GM23338 (cell line): ENCODE results near the gene PARP11. TPM values are rescaled to one million over a fixed set of nuclear protein-coding genes. Genes with fewer than 3 reads are reported as not detected.

Experiments
- ATAC-seq: fragments of 200-7000 bp; cut with Tn5 transposase; 3 replicates; pipeline ENCODE4 v1.9.1; 2020
- DNase-seq: peaks from one replicate; pipeline ENCODE4 v3.0.0-alpha.2; 2015; ENCODE audit warnings: low spot score
- H2AFZ ChIP-seq: fragments of 200-600 bp; sonication (generic); 2 replicates; pipeline ENCODE4 v1.8.0; 2016; ENCODE audit warnings: antibody characterized with exemption, mild to moderate bottlenecking, moderate library complexity
- H3F3A ChIP-seq: fragments of 200-600 bp; sonication (generic); replicated peaks from 2 replicates; pipeline ENCODE4 v1.8.0; 2017; ENCODE audit warnings: antibody characterized with exemption, mixed run types, low read depth
- H3K27ac ChIP-seq: fragments of 200-600 bp; sonication (generic); 2 replicates; pipeline ENCODE4 v1.6.1; 2016; ENCODE audit warnings: low read depth
- H3K27me3 ChIP-seq: fragments of 200-600 bp; sonication (generic); 2 replicates; pipeline ENCODE4 v1.8.0; 2016; ENCODE audit warnings: mild to moderate bottlenecking, mixed run types, moderate library complexity; ENCODE audit not compliant: insufficient read depth
- H3K36me3 ChIP-seq: fragments of 200-600 bp; sonication (generic); 2 replicates; pipeline ENCODE4 v1.8.0; 2016; ENCODE audit warnings: mild to moderate bottlenecking; ENCODE audit not compliant: insufficient read depth
- H3K4me1 ChIP-seq: fragments of 200-600 bp; sonication (generic); 2 replicates; pipeline ENCODE4 v1.8.0; 2016; ENCODE audit warnings: mild to moderate bottlenecking, moderate library complexity; ENCODE audit not compliant: insufficient read depth
- H3K4me2 ChIP-seq: fragments of 200-600 bp; sonication (generic); 2 replicates; pipeline ENCODE4 v1.7.1; 2017; ENCODE audit warnings: mixed run types
- H3K4me3 ChIP-seq: fragments of 200-600 bp; sonication (generic); 2 replicates; pipeline ENCODE4 v1.6.1; 2016; ENCODE audit warnings: mixed run types
- H3K79me2 ChIP-seq: fragments of 200-600 bp; sonication (generic); replicated peaks from 2 replicates; pipeline ENCODE4 v1.8.0; 2017; ENCODE audit warnings: mild to moderate bottlenecking; ENCODE audit not compliant: insufficient read depth
- H3K9me2 ChIP-seq: fragments of 200-600 bp; sonication (generic); 2 replicates; pipeline ENCODE4 v1.8.0; 2017; ENCODE audit not compliant: insufficient read depth
- H4K20me1 ChIP-seq: fragments of 200-600 bp; sonication (generic); replicated peaks from 2 replicates; pipeline ENCODE4 v1.8.0; 2017; ENCODE audit warnings: mild to moderate bottlenecking; ENCODE audit not compliant: insufficient read depth
- H3K27ac Mint-ChIP-seq: 2 replicates; pipeline ENCODE4 v1.8.0; 2020; ENCODE audit warnings: inconsistent platforms, mild to moderate bottlenecking, moderate library complexity, mixed read lengths
- H3K27me3 Mint-ChIP-seq: 3 replicates; pipeline ENCODE4 v1.8.0; 2022; ENCODE audit warnings: low read depth, mild to moderate bottlenecking, moderate library complexity, mixed read lengths, inconsistent platforms; ENCODE audit not compliant: insufficient read depth, poor library complexity
- H3K36me3 Mint-ChIP-seq: 3 replicates; pipeline ENCODE4 v1.8.0; 2021; ENCODE audit warnings: low read depth, mild to moderate bottlenecking, inconsistent platforms, moderate library complexity, mixed read lengths
- H3K4me1 Mint-ChIP-seq: 3 replicates; pipeline ENCODE4 v1.8.0; 2020; ENCODE audit warnings: mild to moderate bottlenecking, inconsistent platforms, mixed read lengths
- H3K4me3 Mint-ChIP-seq: 3 replicates; pipeline ENCODE4 v1.8.0; 2021; ENCODE audit warnings: moderate library complexity, mild to moderate bottlenecking, inconsistent platforms, mixed read lengths
- H3K9me3 Mint-ChIP-seq: 3 replicates; pipeline ENCODE4 v1.8.0; 2020; ENCODE audit warnings: moderate library complexity, mild to moderate bottlenecking, inconsistent platforms, mixed read lengths
- CREB1 ChIP-seq: fragments of 250-450 bp; sonication (Bioruptor Pico); IDR thresholded peaks from 2 replicates; pipeline ENCODE4 v1.5.0; 2020; ENCODE audit warnings: low read depth, mild to moderate bottlenecking, moderate library complexity
- JUNB ChIP-seq: IDR thresholded peaks from one replicate; pipeline ENCODE4 v1.6.1; 2016; ENCODE audit warnings: antibody characterized with exemption; ENCODE audit not compliant: unreplicated experiment
- POLR2AphosphoS5 ChIP-seq: IDR thresholded peaks from 2 replicates; pipeline ENCODE4 v1.6.1; 2016; ENCODE audit warnings: antibody characterized with exemption, low read depth
- STAT1 ChIP-seq: IDR thresholded peaks from one replicate; pipeline ENCODE4 v1.6.1; 2016; ENCODE audit warnings: antibody characterized with exemption; ENCODE audit not compliant: unreplicated experiment
- ZNF114 ChIP-seq: fragments of 250-450 bp; sonication (Bioruptor Pico); IDR thresholded peaks from 2 replicates; pipeline ENCODE4 v1.5.0; 2020; ENCODE audit warnings: mild to moderate bottlenecking, moderate library complexity
- ZNF331 ChIP-seq: fragments of 250-450 bp; sonication (Bioruptor Pico); IDR thresholded peaks from 2 replicates; pipeline ENCODE4 v1.5.0; 2020; ENCODE audit warnings: low read depth, mild to moderate bottlenecking, moderate library complexity
- polyA plus RNA-seq: library from polyadenylated mRNA; unstranded; fragments of >200 nt; fragmentation: Nextera tagmentation; extraction: Ambion mirVana; gene quantifications from 2 replicates; pipeline ENCODE4 v1.2.1, GENCODE V29; 2016
- total RNA-seq: library from RNA; depleted of rRNA; stranded (reverse); fragments of >200 nt; shearing (Covaris generic); gene quantifications from 2 replicates; pipeline ENCODE4 v1.2.3, GENCODE V29; 2014
- TF ChIP-seq, protein P1 (sequence below): IDR thresholded peaks from one replicate; pipeline ENCODE4 v1.6.1; 2018; ENCODE audit warnings: antibody characterized with exemption; ENCODE audit not compliant: unreplicated experiment
- TF ChIP-seq, protein P2 (sequence below), 2 experiments: fragments of 200-600 bp in 1 of 2; sonication (generic) in 1 of 2; conservative IDR thresholded peaks; 2 replicates each; pipeline versions ENCODE4 v1.5.1 to v1.6.1; 2016 to 2017; ENCODE audit warnings: antibody characterized with exemption in 2 of 2, low read depth in 2 of 2, mild to moderate bottlenecking in 2 of 2, moderate library complexity in 1 of 2

The PARP11 gene
- total and polyA plus RNA-seq, 2 experiments from 2014 or later, result 4.8 to 11.5 TPM

DNA sequence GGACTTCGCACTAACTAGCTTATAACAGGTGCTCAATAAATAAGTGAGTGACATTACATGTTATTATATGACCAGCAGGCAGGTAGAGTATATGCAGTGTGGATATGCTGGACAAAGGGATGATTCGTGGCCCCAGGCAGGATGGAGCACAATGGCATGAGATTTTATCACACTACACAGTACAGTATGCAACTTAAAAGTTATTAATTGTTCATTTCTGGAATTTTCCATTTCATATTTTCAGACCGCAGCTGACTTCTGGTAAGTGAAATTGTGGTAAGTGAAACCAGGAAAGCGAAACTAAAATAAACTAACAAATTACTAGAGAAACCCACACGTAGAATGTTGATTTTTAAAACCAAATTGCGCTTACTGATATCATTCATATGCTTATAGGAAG, 3.3 kb downstream of the PARP11 start:
- H3K4me2 ChIP-seq, result no peak overlapping the region
- DNase-seq (no peak), ATAC-seq (no peak)
- H3K4me1 Mint-ChIP-seq, result peaks cover 9% of the 10 kb centered on the region
- H3K4me3 ChIP-seq, result no peak overlapping the region
- peaks cover 10% of the 10 kb centered on the region for H3K36me3 Mint-ChIP-seq
- no peak for TF ChIP-seq ZNF114 (CRISPR knock-in tag)
- TF ChIP-seq CREB1 (CRISPR knock-in tag), result no peak
- TF ChIP-seq ZNF331 (CRISPR knock-in tag), result no peak
- TF ChIP-seq, protein P1, sequence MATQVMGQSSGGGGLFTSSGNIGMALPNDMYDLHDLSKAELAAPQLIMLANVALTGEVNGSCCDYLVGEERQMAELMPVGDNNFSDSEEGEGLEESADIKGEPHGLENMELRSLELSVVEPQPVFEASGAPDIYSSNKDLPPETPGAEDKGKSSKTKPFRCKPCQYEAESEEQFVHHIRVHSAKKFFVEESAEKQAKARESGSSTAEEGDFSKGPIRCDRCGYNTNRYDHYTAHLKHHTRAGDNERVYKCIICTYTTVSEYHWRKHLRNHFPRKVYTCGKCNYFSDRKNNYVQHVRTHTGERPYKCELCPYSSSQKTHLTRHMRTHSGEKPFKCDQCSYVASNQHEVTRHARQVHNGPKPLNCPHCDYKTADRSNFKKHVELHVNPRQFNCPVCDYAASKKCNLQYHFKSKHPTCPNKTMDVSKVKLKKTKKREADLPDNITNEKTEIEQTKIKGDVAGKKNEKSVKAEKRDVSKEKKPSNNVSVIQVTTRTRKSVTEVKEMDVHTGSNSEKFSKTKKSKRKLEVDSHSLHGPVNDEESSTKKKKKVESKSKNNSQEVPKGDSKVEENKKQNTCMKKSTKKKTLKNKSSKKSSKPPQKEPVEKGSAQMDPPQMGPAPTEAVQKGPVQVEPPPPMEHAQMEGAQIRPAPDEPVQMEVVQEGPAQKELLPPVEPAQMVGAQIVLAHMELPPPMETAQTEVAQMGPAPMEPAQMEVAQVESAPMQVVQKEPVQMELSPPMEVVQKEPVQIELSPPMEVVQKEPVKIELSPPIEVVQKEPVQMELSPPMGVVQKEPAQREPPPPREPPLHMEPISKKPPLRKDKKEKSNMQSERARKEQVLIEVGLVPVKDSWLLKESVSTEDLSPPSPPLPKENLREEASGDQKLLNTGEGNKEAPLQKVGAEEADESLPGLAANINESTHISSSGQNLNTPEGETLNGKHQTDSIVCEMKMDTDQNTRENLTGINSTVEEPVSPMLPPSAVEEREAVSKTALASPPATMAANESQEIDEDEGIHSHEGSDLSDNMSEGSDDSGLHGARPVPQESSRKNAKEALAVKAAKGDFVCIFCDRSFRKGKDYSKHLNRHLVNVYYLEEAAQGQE, result no peak
- H3K27me3 Mint-ChIP-seq, result no peaks in the 10 kb centered on the region
- no peaks in the 10 kb centered on the region for H3K27me3 ChIP-seq
- peaks cover 10% of the 10 kb centered on the region for H3K9me3 Mint-ChIP-seq
- peaks cover 7% of the 10 kb centered on the region; the same call in 1 of the 2 replicates for H3K9me2 ChIP-seq
- H3K27ac ChIP-seq, result no peak overlapping the region
- H3K27ac Mint-ChIP-seq, result no peak overlapping the region
- no peaks in the 10 kb centered on the region for H4K20me1 ChIP-seq
- H3K4me1 ChIP-seq, result peaks cover 8% of the 10 kb centered on the region; the same call in 1 of the 2 replicates
- H3K36me3 ChIP-seq, result 0 out of 2 replicates have a peak, but pooled peaks cover 3% of the 10 kb centered on the region
- H3K4me3 Mint-ChIP-seq, result no peak overlapping the region
- no peak overlapping the region for H2AFZ ChIP-seq
- H3K79me2 ChIP-seq, result peaks cover 52% of the 10 kb centered on the region
- no peaks in the 10 kb centered on the region for H3F3A ChIP-seq

GRCh38 chr12:3869433-3869832, 3.8 kb downstream of the PARP11 start:
- H3K9me2 ChIP-seq, result peaks cover 3% of the 10 kb centered on the region; the same call in 1 of the 2 replicates
- peaks cover 10% of the 10 kb centered on the region for H3K9me3 Mint-ChIP-seq

More at GRCh38 chr12:3869433-3869832, 3.8 kb downstream of the PARP11 start:
- H3F3A ChIP-seq, result no peaks in the 10 kb centered on the region
- Mint-ChIP-seq H3K4me1 (peaks cover 9% of the 10 kb centered on the region), H3K4me3 (no peak overlapping the region), H3K36me3 (peaks cover 10% of the 10 kb centered on the region), H3K27me3 (no peaks in the 10 kb centered on the region), H3K27ac (no peak overlapping the region)
- no peak for DNase-seq
- 0 out of 2 replicates have a peak, but pooled peaks cover 3% of the 10 kb centered on the region for H3K36me3 ChIP-seq
- TF ChIP-seq, protein P2, sequence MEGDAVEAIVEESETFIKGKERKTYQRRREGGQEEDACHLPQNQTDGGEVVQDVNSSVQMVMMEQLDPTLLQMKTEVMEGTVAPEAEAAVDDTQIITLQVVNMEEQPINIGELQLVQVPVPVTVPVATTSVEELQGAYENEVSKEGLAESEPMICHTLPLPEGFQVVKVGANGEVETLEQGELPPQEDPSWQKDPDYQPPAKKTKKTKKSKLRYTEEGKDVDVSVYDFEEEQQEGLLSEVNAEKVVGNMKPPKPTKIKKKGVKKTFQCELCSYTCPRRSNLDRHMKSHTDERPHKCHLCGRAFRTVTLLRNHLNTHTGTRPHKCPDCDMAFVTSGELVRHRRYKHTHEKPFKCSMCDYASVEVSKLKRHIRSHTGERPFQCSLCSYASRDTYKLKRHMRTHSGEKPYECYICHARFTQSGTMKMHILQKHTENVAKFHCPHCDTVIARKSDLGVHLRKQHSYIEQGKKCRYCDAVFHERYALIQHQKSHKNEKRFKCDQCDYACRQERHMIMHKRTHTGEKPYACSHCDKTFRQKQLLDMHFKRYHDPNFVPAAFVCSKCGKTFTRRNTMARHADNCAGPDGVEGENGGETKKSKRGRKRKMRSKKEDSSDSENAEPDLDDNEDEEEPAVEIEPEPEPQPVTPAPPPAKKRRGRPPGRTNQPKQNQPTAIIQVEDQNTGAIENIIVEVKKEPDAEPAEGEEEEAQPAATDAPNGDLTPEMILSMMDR (conservative IDR thresholded peaks at IDR 0.05; ENCODE audit: low read depth in 2 of 2), result no peak
- TF ChIP-seq STAT1, result no peak
- no peak for TF ChIP-seq ZNF331 (CRISPR knock-in tag)
- no peak for TF ChIP-seq POLR2AphosphoS5
- no peak for TF ChIP-seq JUNB
- TF ChIP-seq, protein P1, result no peak
- no peak overlapping the region for H3K4me2 ChIP-seq
- H3K27ac ChIP-seq, result no peak overlapping the region
- no peak for ATAC-seq
- no peaks in the 10 kb centered on the region for H4K20me1 ChIP-seq
- no peak overlapping the region for H3K4me3 ChIP-seq
- H3K27me3 ChIP-seq, result no peaks in the 10 kb centered on the region
- peaks cover 8% of the 10 kb centered on the region; the same call in 1 of the 2 replicates for H3K4me1 ChIP-seq
- peaks cover 52% of the 10 kb centered on the region for H3K79me2 ChIP-seq
- H2AFZ ChIP-seq, result no peak overlapping the region
